GF-D8 (cell line): ENCODE results near the gene RHEB.
"Not testable (repeated sequence)": the region's sequence is repeated elsewhere in the genome, so short reads cannot be mapped to it uniquely, and the experiment has no call there.

Experiments used
- DNase-seq: peaks from one replicate; lab custom pipeline; 2025; lab: John Stamatoyannopoulos, UW

The RHEB gene, protein sequence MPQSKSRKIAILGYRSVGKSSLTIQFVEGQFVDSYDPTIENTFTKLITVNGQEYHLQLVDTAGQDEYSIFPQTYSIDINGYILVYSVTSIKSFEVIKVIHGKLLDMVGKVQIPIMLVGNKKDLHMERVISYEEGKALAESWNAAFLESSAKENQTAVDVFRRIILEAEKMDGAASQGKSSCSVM

DNA sequence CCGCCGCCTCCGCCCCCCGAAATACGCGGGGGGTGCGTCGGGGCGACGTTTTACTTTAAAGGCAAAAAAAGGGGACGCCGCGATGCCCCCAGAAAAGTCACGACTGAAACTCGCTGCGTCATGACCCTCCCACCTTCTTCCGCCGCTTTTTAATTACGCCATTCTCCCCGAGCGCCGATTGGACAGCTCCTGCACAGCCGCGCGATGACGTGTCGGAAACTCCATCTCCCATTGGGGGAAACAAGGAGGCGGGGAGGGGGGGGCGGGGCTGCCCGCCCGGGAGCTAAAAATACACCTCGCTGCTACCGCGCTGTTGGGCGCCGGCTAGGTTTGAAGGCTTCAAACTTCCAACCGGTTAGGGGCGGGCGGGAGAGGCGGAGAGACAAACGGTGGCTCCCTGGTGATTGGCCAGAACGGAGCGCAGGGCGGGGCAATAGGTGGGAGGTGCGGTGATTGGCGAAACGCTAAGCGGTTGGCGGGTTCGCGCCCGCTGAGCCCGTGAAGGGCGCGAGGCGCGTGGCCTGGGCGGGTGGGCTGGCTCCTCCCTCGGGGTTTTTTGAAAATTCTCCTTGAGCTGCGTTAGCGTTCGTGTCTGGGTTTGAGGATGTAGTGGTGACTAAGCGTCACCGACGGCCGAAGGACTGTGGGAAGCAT, at the start of gene RHEB:
Gene RHEB (minus strand): TSS at position 131 of the 654 bp plus-strand sequence. CDS start 384 bp downstream, outside the sequence.
- peak; percentile 99 for DNase-seq

DNA sequence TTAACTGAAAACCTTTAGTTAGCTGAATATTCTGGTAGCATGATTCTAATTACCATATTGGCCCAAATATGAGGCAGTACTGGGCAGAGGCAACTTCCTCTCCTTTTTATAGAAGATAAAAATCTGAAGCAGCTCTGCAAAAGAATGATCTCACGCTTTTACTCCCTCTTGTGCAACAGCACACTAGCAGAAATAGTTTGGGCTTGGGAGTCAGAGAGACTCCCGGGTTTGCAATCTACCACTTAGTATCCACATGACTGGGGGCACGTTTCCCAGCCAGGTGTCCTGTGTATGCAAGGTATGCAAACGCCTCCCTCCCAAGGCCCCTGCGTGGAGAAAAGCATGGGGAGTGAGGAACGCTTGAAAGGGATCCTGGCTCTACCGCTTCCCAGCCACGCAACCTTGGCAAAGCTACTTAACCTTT, 47.2 kb upstream of the RHEB start:
- DNase-seq: peak; percentile 71

DNA sequence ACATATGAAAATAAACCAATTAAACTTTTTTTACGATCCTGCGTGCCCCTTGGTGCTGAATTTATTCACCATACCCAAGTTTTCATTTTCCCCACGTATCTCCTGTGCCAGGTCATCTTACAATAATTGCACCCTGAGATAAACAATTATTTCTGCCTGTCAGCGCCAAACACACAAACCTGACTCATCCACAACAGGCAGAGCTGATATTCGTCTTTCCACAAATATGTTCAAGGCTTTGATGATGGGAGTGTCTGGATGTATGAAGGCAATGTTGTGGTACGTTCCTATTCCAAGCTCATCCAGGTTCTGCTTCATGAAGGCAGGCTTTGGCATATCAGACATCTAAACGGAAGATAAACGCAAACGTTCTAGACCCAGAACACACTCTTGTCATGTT, 45.8 kb upstream of the RHEB start:
- no peak for DNase-seq

DNA sequence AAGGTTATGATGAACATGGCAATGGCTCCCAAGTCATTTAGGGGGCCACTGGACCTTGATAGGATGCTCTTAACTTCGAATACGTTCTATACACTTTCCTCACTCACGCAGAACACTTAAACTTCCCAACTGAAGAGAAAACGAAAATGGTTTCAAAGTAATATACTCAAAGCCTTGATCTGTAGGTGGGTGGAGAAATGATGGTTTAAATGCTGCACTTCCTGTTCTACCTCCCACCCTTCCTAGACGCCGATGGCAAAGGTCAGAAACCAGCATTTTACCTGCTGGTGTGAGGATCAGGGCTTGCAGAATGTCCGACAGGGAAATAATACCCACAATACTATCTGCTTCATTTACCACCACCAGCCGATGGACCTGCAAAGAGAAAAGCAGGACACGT, 40.5 kb upstream of the RHEB start:
- DNase-seq: no peak

DNA sequence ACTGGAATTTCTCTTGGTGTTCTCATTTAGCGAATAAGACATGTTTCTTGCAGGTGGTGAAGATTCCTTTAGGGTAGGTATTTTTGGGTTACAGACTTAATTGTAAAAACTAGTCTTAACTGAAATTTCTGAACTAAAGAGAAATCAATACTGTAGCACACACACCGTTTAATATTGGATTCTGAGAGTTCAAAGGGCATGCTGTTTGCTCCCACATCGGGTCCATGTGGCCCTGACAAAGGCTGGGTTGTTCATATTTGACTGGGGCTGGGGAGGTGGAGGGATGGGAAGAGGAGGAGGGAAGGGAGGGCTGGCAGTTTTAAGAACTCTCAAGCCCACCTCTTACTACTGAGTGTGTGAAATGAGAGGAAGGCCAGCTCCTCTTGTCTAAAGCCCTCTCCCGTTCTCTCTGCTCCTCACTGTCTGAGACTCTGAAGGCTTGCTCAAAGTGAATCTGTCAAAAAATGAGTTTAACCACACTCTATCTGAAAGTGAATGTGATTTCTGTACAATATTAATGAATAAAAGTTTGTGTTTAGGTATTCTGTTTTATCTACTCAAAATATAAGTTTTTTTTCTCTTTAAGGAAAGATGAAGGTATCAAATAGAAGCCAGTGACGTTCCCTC, 40.0 kb upstream of the RHEB start:
- no peak for DNase-seq

DNA sequence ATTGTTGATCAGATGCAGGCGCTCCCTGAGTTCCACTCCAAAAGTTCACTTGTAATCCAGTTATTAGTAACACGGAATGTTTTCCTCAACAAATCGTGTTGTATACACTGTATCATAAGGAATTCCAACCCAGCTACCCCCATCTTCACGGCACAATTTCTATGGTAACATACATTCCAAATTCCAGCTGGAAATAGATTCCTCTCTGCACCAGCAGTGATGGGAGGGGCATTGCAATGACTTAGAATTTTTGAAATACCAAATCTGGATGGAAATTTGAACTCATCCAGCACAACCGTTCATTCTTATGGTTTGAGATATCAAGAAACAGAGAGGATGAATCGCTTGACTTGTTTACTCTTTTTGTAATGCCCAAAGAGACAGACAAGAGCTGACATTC, 38.9 kb upstream of the RHEB start:
- DNase-seq: no peak

DNA sequence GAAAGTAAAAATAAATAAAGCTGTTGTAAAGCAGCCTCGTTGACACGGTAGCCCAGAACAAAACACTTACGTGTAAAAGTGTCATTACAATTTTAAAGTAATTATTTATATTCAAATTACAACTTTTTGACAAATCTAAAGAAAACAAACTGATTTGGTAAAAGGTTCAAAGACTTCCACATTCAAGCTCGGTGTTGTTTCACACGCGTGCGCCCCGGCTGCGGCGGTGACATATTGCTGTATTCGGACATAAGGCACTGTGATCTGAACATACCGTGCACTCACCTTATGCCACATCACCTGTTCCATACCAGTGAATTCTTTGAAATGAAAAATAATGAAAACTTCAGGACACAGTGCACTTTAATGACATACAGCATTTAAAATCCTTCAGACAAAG, 36.9 kb upstream of the RHEB start:
- DNase-seq: no peak

DNA sequence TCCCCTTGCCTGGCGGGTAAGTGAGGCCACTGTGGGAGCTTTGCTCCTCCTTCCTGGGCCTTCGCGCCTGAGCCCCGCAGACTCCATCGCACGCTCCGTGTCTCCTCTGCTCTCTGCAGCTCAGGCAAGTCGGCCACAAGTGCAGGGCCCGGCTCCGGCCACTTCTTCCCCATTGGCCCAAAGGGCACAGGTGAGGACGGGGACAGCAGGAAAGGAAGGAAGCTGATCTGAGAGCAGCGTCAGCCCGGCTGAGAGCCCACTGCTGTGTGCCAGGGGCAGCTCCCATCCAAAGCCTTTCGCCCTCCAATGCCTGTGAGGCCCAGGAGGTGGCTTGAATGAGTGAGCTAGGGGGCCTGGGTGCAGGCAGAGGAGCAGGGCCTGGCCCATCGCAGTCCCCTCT, 33.7 kb upstream of the RHEB start:
- no peak for DNase-seq

DNA sequence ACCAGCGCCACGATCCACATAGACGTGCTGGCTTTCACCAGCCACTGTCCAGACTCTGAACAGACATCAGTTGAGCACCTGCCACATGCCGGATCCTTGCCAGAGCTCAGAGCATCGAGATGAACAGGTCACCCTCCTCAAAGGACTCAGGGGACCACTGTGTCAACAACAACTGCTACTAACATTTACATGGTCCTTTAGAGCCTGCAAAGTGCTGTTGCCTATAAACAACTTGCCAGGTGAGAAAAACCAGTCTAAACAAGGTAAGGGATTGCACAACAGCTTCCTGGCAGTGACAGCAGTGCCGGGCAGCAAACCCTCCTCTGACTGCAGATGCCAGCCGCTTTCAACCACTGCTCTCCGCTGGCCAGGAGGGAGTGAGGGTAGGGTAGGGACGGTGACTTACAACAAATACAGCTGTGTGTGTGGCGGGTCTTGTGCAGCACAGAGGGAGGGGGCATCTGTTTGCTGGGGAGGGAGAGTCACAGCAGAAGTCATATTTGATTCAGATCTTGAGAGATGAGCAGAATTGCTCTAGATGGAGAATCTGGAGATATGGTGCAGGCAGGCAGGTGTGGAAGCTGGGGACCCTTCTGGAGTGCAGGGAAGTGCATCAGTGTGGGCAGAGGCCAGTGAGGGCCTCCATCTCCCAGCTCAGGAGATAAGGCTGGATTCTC, 32.8 kb upstream of the RHEB start:
- no peak for DNase-seq

DNA sequence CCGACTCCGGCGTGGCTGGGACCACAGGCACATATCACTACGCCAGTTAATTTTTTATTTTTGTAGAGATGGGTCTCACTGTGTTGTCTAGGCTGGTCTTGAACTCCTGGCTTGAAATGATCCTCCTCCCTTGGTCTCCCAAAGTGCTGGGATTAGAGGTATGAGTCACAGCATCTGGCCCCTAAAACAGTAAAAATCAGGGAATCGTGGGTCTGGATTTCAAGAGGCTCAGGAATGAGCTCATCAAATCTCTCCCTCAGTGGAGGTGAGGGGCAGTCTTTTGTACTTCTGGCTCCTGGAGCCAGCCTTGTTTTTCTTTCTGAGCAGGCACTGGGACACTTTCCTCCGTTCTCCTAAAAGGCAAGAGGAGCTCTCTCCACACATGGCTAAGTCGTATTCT, 32.1 kb upstream of the RHEB start:
- no peak for DNase-seq

DNA sequence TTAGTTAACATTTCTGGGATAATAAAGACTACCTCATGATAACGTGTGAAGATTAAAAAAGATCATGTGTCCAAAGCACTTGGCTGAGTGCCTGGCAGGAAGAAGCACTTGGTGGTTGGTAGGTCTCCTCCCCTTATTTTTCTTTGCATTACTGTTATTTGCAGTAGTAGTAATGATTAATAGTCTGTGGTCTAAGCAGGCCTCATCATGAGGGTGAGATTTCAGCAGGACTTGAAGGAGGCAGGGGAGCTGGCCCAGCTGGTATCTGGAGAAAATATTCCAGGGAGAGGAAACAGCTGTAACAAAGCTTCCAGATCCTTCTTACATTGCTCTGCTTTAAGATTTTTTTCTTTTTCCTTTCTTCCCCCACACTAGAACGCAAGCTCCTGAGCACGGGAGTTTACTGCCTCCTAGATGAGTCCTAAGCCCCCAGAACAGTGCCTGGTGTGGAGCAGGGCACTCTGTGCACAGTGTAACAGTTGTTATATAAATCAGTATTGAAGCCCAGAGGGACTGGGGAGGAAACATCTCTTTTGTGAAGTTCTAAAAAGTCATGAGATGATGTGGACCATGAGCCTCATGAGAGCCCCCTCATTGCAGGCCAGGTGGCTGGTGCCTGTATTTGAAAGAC, 31.1 kb upstream of the RHEB start:
- DNase-seq: no peak

DNA sequence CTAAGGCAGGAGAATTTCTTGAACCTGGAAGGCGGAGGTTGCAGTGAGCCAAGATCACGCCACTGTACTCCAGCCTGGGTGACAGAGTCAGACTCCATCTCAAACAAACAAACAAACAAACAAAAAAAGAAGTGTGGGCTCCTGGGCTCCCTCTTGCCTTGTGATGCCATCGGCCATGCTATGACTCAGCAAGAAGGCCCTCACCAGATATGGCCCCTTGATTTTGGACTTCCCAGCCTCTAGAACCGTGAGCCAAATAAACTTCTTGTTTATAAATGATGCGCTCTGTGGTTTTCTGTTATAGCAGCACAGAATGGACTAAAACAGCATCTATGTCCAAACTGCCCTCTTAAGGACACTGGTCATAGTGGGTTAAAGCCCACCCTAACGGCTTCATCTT, 29.9 kb upstream of the RHEB start:
- DNase-seq: no peak

DNA sequence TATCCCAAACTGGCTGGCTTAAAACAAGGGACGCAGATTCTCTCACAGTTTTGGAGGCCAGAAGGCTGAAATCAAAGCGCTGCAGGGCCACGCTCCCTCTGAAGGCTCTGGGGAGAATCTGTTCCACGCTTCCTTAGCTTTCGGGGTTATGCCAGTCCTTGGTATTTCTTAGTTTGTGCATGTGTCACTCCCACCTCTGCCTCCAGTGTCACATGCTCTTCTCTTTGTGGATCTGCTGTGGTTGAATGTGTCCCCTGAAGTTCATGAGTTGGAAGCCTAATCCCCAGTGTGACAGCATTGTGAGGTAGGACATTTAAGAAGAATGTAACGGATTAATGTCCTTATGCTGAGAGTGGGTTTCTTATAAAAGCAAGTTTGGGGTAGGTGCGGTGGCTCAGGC, 29.4 kb upstream of the RHEB start:
- no peak for DNase-seq

DNA sequence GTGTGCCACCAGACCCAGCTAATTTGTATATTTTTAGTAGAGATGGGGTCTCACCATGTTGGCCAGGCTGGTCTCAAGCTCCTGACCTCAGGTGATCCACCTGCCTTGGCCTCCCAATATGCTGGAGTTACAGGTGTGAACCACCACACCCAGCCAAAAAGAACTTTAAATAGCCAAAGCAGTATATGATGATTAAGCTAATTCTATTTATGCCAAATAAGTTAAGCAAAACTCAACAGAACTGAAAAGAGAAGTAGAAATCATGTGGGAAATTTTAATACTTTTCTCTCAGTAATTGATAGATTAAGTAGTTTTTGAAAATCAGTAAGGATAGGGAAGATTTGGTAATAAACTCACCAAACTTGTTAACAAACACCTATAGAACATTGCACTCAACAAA, 24.5 kb upstream of the RHEB start:
- DNase-seq: no peak

DNA sequence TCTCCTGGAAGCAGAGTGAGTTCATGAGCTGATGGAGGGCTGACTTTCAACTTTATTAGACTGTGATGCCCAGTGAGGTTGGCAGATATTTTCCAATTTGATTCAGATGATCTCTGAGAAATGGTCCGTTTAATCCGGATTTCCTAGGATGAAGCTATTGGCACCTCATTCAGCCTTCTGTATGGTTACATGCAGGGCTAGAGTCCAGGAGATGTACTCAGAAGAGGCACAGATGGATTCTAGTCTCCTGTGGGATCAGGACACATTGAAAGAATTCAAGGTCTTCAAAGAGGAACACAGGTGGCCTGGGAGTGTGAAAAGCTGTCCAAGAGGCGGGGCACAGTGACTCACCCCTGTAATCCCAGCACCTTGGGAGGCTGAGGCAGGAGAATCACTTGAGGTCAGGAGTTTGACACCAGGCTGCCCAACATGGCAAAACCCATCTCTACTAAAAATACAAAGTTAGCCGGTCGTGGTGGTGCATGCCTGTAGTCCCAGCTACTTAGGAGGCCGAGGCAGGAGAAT, 23.0 kb upstream of the RHEB start:
- DNase-seq: no peak

DNA sequence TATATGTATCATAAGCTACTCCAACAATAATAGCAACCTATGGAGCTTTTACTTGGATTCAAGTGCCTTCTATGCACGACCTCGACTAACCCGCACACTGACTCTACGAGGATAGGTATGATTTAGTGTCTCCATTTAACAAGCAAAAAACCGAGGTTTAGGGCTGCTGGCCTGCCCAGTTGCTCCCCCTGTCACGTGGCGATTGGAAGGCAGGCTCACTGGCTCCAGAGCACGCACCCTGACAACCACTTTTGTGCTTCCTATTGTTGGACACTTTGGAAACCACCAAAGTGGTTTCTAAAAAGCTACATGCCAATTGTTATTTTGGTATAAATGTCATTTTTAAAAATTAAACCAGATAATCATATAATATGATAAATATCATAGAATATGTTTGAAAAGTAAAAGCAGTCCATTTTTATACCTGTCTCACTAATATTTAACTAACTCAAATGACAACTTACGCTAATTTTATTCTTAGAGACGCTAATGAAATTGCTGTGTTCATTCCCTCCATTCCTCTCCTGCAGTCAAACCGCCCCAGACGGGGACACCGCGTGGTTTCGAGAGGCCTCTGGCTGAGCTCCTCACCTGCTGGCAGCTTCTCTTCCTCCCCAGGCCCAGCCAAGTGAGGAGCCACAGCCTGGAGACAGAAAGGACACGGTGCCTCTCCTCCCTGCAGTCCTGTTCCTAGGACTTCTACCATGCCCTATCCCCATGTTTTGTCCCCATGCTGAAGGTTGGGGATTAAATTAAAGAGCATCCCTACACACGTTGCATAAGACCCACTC, 22.2 kb upstream of the RHEB start:
- no peak for DNase-seq

DNA sequence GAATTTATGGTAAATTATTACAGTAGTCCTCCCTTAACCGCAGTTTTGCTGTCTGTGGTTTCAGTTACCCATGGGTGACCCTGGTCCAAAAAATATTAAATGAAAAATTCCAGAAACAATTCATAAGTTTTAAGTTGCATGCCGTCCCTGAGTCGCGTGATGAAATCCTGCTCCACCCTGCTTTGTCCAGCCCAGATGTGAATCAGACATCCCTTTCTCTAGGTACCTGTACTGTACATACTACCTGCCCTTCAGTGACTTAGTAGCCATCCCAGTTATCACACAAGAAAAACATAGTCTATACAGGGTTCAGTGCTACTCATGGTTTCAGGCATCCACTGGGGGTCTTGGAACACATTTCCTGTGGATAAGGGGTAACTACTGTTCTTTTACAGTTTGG, 20.5 kb upstream of the RHEB start:
- DNase-seq: no peak

DNA sequence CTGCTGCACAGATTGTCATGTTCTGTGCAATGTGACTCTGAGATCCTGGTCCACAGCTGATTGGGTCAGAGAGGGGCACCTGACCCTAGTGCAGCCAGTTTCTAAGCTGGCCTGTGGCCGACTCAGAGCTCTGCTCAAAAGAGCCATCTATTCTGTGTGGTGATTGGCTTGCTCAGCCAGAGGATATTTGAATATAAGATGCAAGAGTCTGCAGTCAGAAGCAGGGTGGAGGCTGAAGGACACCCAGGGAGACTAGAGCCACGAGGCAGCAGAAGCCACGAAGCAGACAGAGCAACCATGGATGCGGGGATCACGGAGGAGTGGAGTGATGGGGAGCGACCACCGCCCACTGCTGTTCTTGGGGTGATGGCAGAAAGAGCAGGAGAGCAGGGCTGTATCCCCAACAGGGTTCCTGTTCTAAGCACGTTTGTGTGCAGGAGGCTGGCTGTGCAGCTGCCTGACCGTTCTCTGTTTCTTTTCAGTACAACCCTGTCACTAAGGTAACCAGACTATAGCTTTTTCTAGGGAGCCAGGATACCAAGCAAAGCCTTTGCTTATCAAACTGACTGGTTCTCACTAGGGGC, 19.5 kb upstream of the RHEB start:
- DNase-seq: no peak

DNA sequence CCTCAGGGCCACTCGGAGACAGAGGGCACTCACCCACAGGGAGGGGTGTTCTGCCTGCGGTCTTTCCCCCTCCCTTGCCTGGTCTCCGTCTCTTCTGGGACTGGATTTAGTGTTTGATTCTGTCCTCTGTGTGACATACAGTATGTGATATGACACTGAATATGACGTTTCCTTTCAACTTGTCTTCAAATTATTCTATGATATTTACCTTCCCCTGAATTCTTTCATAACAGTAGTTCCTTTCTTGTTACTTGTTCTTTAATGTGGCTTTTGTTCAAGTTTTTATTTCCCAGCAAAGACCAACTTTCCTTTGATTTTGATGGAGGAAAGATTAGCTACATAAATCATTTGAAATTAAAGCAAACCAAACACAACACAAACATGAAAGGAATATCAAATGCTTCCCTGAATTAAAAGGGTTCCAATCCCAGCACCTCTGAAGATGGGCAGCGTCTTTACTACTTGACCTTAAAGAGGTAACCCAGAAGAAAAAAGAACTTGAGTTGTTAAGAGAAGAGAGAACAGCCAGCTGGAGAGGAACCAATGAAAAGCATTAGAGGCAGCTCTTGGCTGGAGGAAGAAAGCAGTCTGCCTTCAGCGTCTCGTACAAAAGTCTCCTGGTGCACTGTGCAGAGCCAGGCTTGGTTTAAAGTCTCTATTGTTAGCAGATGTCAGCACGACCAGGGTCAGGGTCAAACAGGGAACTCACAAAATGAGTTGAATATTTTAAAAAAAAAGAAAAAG, 18.3 kb upstream of the RHEB start:
- no peak for DNase-seq

DNA sequence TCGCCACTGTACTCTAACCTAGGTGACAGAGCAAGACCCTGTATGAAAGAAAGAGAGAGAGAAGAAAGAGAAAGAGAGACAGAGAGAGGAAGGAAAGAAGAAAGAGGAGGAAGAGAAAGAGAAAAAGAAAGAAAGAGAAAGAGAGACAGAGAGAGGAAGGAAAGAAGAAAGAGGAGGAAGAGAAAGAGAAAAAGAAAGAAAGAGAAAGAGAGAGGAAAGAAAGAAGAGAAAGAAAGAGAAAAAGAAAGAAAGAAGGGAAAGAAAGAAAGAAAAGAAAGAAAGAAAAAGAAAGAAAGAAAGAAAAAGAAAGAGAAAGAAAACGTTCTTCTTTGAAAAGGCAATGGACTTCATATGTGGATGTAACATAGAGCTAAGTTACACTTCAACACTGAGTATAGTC, 16.5 kb upstream of the RHEB start:
- DNase-seq: not testable (repeated sequence)

DNA sequence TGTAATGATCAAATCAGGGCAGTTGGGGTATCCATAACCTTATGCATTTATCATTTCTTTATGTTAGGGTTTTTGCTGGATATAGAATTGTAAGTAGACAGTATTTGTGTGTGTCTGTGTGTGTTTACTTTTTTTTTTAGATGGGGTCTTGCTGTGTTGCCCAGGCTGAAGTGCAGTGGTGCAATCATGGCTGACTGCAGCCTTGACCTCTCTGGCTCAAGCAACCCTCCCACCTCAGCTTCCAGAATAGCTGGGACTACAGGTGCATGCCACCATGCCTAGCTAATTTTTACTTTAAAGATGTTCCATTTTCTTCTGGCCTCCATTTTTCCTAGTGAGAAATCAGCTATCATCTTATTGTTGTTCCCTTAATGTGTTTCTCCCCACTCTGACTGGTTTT, 10.1 kb upstream of the RHEB start:
- DNase-seq: no peak
